Stimulated activated naive CD8-positive, alpha-beta T cell treated with anti-CD3 and anti-CD28 coated beads, Interleukin-15, Interleukin-2, amounts not matched to agents 100 U/mL and 50 U/mL, for 24 hours (primary cell): ENCODE results near the gene TBX2.
"Not testable (repeated sequence)": the region's sequence is repeated elsewhere in the genome, so short reads cannot be mapped to it uniquely, and the experiment has no call there.

Experiments
- ATAC-seq: fragments of 150-1000 bp; cut with Tn5 transposase; one replicate; pipeline ENCODE4 v1.10.0; 2021
- DNase-seq: peaks from one replicate; pipeline ENCODE4 v3.0.0; 2021

The TBX2 gene

GRCh38 chr17:61399131-61400065, at the start of gene TBX2:
TBX2 (plus strand) TSS chr17:61399843; CDS start chr17:61400177, 334 bp downstream.
- DNase-seq, result peak; percentile 20
- ATAC-seq, result no peak

GRCh38 chr17:61351745-61352407, 47.8 kb upstream of the TBX2 start:
- no peak for DNase-seq
- no peak for ATAC-seq

GRCh38 chr17:61352408-61352770, 47.3 kb upstream of the TBX2 start:
- ATAC-seq, result no peak
- no peak for DNase-seq

GRCh38 chr17:61352781-61353491, 46.7 kb upstream of the TBX2 start:
- DNase-seq (no peak), ATAC-seq (no peak)

GRCh38 chr17:61353615-61354014, 46.0 kb upstream of the TBX2 start:
- ATAC-seq (no peak), DNase-seq (no peak)

- ATAC-seq, result no peak
Measured at GRCh38 chr17:61354895-61355874, 44.5 kb upstream of the TBX2 start.

GRCh38 chr17:61357061-61357460, 42.6 kb upstream of the TBX2 start:
- DNase-seq, ATAC-seq: not testable (repeated sequence)

More at GRCh38 chr17:61354895-61355874, 44.5 kb upstream of the TBX2 start:
- DNase-seq, result no peak

- DNase-seq, ATAC-seq: not testable (repeated sequence)
Measured at GRCh38 chr17:61359513-61359912, 40.1 kb upstream of the TBX2 start.

- ATAC-seq (no peak), DNase-seq (no peak)
Measured at GRCh38 chr17:61360318-61360943, 39.2 kb upstream of the TBX2 start.

- DNase-seq (no peak), ATAC-seq (no peak)
Measured at GRCh38 chr17:61361084-61361483, 38.6 kb upstream of the TBX2 start.

- no peak for ATAC-seq
Measured at GRCh38 chr17:61362396-61362795, 37.2 kb upstream of the TBX2 start.

GRCh38 chr17:61362852-61363600, 36.6 kb upstream of the TBX2 start:
- DNase-seq (no peak), ATAC-seq (no peak)

More at GRCh38 chr17:61362396-61362795, 37.2 kb upstream of the TBX2 start:
- no peak for DNase-seq

- DNase-seq (no peak), ATAC-seq (no peak)
Measured at GRCh38 chr17:61363601-61364462, 35.8 kb upstream of the TBX2 start.

- ATAC-seq (no peak), DNase-seq (no peak)
Measured at GRCh38 chr17:61364463-61364846, 35.2 kb upstream of the TBX2 start.

GRCh38 chr17:61366076-61366714, 33.4 kb upstream of the TBX2 start:
- DNase-seq (no peak), ATAC-seq (no peak)

- no peak for DNase-seq
- ATAC-seq, result no peak
Measured at GRCh38 chr17:61366715-61367413, 32.8 kb upstream of the TBX2 start.

- ATAC-seq, result no peak
Measured at GRCh38 chr17:61368049-61368831, 31.4 kb upstream of the TBX2 start.

More at GRCh38 chr17:61368049-61368831, 31.4 kb upstream of the TBX2 start:
- DNase-seq, result no peak
